ENCODE results near the gene CNTNAP2. TPM values are rescaled to one million over a fixed set of nuclear protein-coding genes. Genes with fewer than 3 reads are reported as not detected.

CNTNAP2 gene
- total RNA-seq, 1 experiment from 2014 or later = 42.5 TPM

GRCh38 chr7:148385009-148385682, 2268.5 kb downstream of the CNTNAP2 start:
- no peak overlapping the region for H3K4me3 ChIP-seq (ENCODE audit: low read depth, low read length)
- H3K9me3 ChIP-seq = no peaks in the 10 kb centered on the region
- H3K4me1 Mint-ChIP-seq (ENCODE audit: low read depth, unreplicated experiment) = no peaks in the 10 kb centered on the region
- no peak for TF ChIP-seq CTCF (IDR thresholded peaks at IDR 0.05; ENCODE audit: insufficient read depth in 1 of 2, low read depth in 1 of 2, low read length in 1 of 2, severe bottlenecking in 1 of 2, unreplicated experiment in 1 of 2)
- H3K4me3 Mint-ChIP-seq (ENCODE audit: unreplicated experiment) = no peak overlapping the region
- H3K36me3 Mint-ChIP-seq (ENCODE audit: insufficient read depth, unreplicated experiment) = peaks cover 21% of the 10 kb centered on the region
- H3K9me3 Mint-ChIP-seq (ENCODE audit: unreplicated experiment) = peaks cover 8% of the 10 kb centered on the region
- H3K36me3 ChIP-seq (ENCODE audit: control insufficient read depth, insufficient read depth, low read length) = no peaks in the 10 kb centered on the region
- DNase-seq = no peak
- no TSS peak for BruUV-seq (replicated peaks)
- H3K4me1 ChIP-seq = no peaks in the 10 kb centered on the region
- intact Hi-C loops (cut with micrococcal nuclease; ENCODE audit: unreplicated experiment) = no loop called here
- ChIA-PET POLR2A (no interaction called here), CTCF (no interaction called here)
- H3K27me3 ChIP-seq (replicated peaks; ENCODE audit: control insufficient read depth, insufficient read depth, low read length) = no peaks in the 10 kb centered on the region
- H3K27me3 Mint-ChIP-seq (ENCODE audit: insufficient read depth, unreplicated experiment) = no peaks in the 10 kb centered on the region
- no peak overlapping the region for H3K27ac Mint-ChIP-seq (ENCODE audit: unreplicated experiment)

GRCh38 chr7:148390381-148390780, 2273.8 kb downstream of the CNTNAP2 start:
- TF ChIP-seq CTCF (IDR thresholded peaks at IDR 0.05; ENCODE audit: insufficient read depth in 1 of 2, low read depth in 1 of 2, low read length in 1 of 2, severe bottlenecking in 1 of 2, unreplicated experiment in 1 of 2) = no peak
- intact Hi-C loops (cut with micrococcal nuclease; ENCODE audit: unreplicated experiment) = loop anchor here (1.0 kb wide), 1 partner anchor 95 kb away; no protein-coding TSS in a partner anchor
- BruUV-seq (replicated peaks) = no TSS peak
- POLR2A ChIA-PET = no interaction called here
- Histone ChIP-seq H3K36me3 (ENCODE audit: control insufficient read depth, insufficient read depth, low read length) (no peaks in the 10 kb centered on the region), H3K9me3 (no peaks in the 10 kb centered on the region), H3K27me3 (replicated peaks; ENCODE audit: control insufficient read depth, insufficient read depth, low read length) (no peaks in the 10 kb centered on the region), H3K4me1 (no peaks in the 10 kb centered on the region), H3K4me3 (ENCODE audit: low read depth, low read length) (no peak overlapping the region)
- Mint-ChIP-seq H3K9me3 (ENCODE audit: unreplicated experiment) (peaks cover 8% of the 10 kb centered on the region), H3K27ac (ENCODE audit: unreplicated experiment) (no peak overlapping the region), H3K36me3 (ENCODE audit: insufficient read depth, unreplicated experiment) (peaks cover 9% of the 10 kb centered on the region), H3K4me3 (ENCODE audit: unreplicated experiment) (no peak overlapping the region), H3K4me1 (ENCODE audit: low read depth, unreplicated experiment) (no peaks in the 10 kb centered on the region), H3K27me3 (ENCODE audit: insufficient read depth, unreplicated experiment) (no peaks in the 10 kb centered on the region)
- DNase-seq = no peak
- CTCF ChIA-PET = no interaction called here

- Histone ChIP-seq H3K36me3 (ENCODE audit: control insufficient read depth, insufficient read depth, low read length) (no peaks in the 10 kb centered on the region), H3K27me3 (replicated peaks; ENCODE audit: control insufficient read depth, insufficient read depth, low read length) (no peaks in the 10 kb centered on the region), H3K9me3 (no peaks in the 10 kb centered on the region), H3K4me3 (ENCODE audit: low read depth, low read length) (no peak overlapping the region), H3K4me1 (no peaks in the 10 kb centered on the region)
- TF ChIP-seq CTCF (IDR thresholded peaks at IDR 0.05; ENCODE audit: insufficient read depth in 1 of 2, low read depth in 1 of 2, low read length in 1 of 2, severe bottlenecking in 1 of 2, unreplicated experiment in 1 of 2) = no peak
- Mint-ChIP-seq H3K27ac (ENCODE audit: unreplicated experiment) (no peak overlapping the region), H3K36me3 (ENCODE audit: insufficient read depth, unreplicated experiment) (peaks cover 13% of the 10 kb centered on the region), H3K4me1 (ENCODE audit: low read depth, unreplicated experiment) (no peaks in the 10 kb centered on the region), H3K4me3 (ENCODE audit: unreplicated experiment) (no peak overlapping the region), H3K27me3 (ENCODE audit: insufficient read depth, unreplicated experiment) (no peaks in the 10 kb centered on the region), H3K9me3 (ENCODE audit: unreplicated experiment) (peaks cover 8% of the 10 kb centered on the region)
- no TSS peak for BruUV-seq (replicated peaks)
- POLR2A ChIA-PET = no interaction called here
- intact Hi-C loops (cut with micrococcal nuclease; ENCODE audit: unreplicated experiment) = no loop called here
- no peak for DNase-seq
- CTCF ChIA-PET = no interaction called here
Measured at GRCh38 chr7:148391591-148391990, 2275.0 kb downstream of the CNTNAP2 start.

Data from Caco-2 (cell line).